GM21723 (cell line): ENCODE results near the gene BCAS3.

Source experiments
- ATAC-seq: cut with Tn5 transposase; IDR thresholded peaks from one replicate; pipeline ENCODE4 v1.9.1; 2021; ENCODE audit warnings: mild to moderate bottlenecking, moderate library complexity; ENCODE audit not compliant: unreplicated experiment

BCAS3 gene

GRCh38 chr17:61384692-61385576 lies 707.3 kb downstream of the BCAS3 start:
- no peak for ATAC-seq

- ATAC-seq: no peak
Observed at GRCh38 chr17:61385577-61386236, 708.1 kb downstream of the BCAS3 start.

DNA sequence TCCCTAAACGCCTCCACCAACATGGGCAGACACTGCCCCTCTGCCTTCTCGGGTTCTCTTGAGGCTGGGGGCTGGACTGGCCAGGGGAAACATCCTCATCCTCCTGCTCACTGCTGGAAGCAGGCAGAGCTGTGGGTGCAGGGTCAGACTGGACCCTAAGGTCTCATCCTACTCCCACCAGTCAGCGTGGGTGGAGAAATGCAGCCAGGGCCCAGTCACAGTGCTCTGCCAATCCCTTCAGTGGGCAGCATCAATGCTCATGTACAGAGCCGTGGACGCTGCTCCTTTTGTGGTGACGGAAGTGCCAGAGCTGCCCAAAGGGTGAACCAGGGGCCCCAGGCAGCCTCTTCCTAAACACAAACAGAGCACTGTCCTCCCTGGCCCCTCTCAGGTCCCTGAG lies 708.6 kb downstream of the BCAS3 start:
- no peak for ATAC-seq

DNA sequence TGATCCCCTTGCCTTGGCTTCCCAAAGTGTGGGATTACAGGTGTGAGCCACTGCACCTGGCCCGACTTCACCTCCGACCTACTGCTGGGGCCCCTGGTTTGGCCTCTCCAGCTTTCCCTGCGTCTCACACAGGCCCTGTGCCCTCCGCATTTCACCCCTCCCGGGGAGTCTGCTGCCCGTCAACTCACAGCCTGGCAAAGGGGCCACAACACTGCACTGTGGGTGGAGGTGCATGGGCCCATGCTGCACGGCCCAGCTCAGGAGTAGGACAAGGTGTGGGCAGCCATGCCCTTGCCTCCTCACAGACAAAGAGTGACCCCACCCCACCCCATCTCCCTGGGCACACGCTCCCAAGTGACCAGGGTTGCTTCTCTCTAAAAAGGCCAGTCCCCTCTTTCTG lies 709.4 kb downstream of the BCAS3 start:
- no peak for ATAC-seq

DNA sequence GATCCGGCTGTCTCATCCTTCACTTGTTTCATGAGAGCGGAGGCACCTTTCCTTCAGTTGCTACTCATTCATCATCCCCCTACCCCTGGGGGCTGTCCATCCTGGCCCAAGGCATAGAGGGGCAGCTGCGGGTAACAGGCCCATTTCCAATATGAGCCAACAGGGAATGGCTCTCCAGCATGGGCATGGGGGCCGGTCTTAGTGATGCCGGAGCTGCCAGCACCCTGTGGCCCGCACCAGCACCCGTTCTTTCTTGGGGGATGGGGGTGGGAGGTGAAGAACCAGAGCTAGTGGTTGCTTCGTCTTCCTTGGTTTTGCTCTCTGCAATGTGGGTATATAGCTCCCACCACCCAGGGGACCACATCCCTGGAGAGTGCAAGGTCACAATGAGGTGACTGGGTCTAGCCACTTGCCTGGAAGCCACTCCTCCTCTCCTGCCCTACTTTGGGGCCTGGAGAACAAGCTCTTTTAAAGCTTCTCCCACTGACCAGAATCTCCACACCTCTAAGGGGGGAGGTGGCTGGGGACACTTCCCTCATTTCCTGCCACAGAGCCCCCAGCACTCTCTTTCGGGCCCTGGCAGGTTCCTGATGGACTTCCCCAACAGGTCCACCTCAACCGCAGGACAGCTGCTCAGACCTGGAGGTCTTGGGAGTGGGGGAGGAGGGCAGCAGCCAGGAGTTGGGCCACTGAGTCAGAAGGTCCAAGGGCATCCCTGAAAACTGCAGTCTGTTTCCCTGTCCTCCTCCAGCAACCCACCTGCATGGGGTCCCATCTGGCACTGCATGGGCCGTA lies 710.1 kb downstream of the BCAS3 start:
- ATAC-seq: no peak

- no peak for ATAC-seq
Observed at GRCh38 chr17:61388561-61389356, 711.1 kb downstream of the BCAS3 start.

- ATAC-seq: no peak
Observed at GRCh38 chr17:61389670-61390478, 712.2 kb downstream of the BCAS3 start.

- ATAC-seq: no peak
Observed at GRCh38 chr17:61390479-61390791, 712.8 kb downstream of the BCAS3 start.

DNA sequence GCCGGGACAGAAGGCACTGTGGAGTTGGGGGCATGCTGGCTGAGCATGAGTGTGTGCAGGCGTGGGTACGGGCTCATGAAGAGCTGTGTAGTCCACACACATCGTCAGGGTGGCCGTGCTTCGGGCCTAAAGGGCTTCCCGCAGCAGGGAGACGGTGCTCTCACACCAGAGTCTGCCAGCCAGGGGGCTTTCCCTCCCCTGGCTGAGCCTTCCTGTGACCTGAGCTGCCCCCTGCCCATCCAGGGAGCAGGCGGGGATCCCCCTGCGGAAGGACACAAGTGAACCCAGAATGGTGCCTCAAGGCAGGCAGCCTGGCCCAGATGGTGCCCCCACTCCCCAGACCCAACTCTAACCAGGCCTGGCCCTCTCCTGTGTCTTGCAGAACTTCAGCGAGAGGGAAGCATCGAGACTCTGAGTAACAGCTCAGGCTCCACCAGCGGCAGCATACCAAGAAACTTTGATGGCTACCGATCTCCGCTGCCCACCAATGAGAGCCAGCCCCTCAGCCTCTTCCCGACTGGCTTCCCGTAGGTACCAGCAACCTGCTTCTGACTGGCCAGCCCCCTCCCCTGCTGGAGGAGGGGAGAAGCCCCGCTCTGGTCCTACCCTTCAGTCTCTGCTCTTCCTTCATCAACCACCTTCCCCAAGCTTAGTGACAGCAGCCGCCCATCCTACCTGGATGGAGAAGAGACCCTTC lies 714.1 kb downstream of the BCAS3 start:
- ATAC-seq: no peak

GRCh38 chr17:61392679-61393078 lies 715.0 kb downstream of the BCAS3 start:
- ATAC-seq: no peak

DNA sequence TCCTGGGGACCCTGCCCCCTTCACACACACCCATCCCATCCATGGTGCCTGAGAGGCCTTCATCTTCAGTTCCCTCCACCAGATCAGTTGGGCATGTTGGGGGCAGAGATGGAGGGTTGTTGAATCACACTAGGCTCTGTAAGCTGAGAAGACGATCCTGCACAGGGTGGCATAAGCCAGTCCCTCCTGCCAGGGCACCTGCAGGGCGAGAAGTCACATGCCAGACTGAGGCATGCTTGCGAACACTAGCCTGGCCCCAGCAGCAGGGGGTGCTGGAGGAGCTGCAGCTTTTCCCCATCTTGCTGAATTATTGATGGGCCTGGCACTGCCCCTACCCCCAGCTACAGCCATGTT lies 715.9 kb downstream of the BCAS3 start:
- no peak for ATAC-seq

GRCh38 chr17:61393904-61394629 lies 716.4 kb downstream of the BCAS3 start:
- no peak for ATAC-seq

DNA sequence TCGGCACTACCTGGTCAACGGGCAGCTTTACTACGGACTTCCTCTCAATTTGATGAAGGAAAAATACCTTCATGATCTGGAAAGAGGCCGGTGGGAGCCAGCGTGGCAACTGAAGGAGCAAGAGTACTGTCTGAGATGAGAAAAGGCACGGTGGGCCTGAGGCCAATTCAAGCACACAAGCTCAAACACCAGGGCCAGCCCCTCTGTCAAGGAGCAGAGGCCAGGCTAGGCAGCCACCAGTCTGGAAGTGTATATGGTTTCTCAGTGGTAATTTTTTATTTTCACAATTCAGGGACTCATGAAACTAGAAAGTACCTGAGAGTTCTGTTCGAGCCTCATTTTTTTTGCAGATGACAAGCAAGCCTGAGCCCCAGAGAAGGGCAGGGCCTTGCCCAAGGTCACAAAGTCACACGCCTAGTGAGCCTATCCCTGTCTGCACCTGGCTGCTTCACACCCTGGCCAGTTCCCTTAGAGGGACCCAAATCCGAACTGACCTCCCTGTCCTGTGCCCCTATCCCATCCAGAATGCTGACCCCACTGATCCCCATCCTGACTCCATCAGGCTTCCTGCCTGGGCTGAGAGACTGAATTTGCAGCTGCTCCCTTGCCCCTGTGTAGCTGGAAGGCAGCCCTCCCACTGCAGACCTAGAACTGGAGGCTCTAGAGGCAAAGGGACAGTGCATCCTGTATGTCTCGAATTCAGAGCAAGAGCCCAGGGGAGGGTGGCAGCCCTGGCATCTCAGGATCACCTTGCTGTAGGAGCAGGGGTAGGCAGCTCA lies 717.2 kb downstream of the BCAS3 start:
- ATAC-seq: no peak

DNA sequence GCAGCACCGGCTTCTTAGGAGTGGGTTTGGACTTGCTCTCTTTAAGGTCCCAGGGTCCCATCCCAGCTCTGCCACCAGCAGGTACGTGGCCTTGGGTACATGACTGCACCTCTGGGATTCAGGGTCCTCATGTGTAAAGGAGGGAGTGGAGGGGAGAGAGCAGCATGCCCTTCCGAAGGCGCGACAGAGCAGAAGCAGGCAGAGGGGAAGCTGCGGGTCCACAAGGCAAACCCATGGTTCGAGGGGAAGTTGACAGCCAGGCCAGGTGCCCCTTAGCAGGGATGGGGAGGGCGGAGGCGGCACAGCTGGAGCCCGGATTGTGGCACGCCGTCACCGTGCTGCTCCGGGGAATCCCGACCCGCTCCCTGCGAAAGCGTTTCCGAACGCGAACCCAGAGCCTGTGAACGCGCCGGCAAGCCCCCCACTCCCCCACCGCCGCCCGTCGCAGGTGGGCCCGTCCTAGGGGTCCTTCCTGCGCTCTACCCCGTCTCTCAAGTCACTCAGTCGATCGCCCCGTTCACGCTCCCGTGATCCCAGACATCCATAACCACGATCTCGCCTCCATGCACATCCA lies 717.8 kb downstream of the BCAS3 start:
- ATAC-seq: no peak

GRCh38 chr17:61395983-61396585 lies 718.4 kb downstream of the BCAS3 start:
- ATAC-seq: no peak

DNA sequence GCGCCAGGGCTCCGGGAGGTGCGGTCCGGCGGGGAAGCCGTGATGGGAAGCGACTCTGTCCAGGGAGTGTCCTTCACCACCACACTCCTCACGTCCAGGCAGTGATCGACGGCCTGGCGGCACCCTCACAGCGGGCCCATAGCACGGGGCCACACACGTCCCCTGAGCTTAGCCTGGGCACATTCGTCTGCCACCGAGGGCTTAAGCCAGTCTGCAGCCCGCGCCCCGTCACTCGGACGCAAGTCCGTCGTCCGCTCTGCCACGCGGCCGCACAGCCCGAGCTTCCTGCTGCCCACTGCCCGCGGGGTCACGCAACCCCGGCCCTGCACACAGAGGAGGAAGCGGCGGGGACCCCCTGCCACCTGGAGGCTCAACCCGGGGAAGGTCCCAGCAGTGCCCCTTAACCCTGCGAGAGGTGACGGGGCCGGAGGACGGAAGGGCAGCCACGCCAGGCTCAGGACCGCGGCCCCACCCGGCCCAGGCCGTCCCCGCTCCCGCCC lies 719.0 kb downstream of the BCAS3 start:
- ATAC-seq: no peak
